HuH-7.5 (cell line): Measurements from ENCODE around the gene RASD1.
A peak's percentile ranks its signal among the peaks of the same experiment; 100 is the strongest.
"Not testable (repeated sequence)": the region's sequence is repeated elsewhere in the genome, so short reads cannot be mapped to it uniquely, and the experiment has no call there.

Source experiments
- DNase-seq: peaks from one replicate; pipeline ENCODE4 v3.0.0; 2011; ENCODE audit warnings: low spot score

RASD1 gene

GRCh38 chr17:17497065-17497844 is 1.1 kb upstream of the RASD1 start:
- DNase-seq: no peak

- no peak for DNase-seq
These were observed 533 bp downstream of the RASD1 start for GRCh38 chr17:17495536-17496188.

DNA sequence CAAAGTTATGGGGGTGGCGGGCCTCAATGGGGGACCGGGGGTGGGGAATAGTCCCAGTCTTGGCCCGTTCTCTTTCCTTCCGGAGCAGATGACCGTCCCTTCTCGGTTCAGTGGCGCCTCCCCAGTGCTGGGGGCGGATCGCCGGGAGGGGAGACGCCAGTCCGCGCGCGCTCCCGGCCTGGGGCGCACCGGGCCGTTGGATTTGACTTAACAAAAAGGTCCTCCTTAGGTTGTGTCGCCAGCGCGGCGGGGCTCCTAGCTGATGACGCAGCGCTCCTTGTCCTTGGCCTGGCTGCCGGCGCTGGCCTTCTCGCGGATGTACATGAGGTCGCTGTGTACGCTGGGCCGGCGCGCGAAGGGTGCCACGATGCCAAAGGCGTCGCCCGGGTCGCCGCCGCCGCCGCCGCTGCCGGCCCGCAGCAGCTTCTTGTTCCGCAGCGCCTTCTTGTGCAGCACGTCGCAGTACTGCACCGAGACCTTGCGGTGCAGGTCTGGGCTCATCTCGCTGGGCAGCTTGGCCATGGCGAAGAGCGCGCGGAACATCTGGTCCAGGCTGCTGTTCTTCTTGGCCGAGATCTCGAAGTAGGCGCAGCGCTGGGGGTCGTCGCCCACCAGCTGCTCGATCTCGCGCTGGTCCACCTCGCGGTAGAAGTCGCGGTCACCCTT is 1.2 kb downstream of the RASD1 start:
- DNase-seq: no peak

DNA sequence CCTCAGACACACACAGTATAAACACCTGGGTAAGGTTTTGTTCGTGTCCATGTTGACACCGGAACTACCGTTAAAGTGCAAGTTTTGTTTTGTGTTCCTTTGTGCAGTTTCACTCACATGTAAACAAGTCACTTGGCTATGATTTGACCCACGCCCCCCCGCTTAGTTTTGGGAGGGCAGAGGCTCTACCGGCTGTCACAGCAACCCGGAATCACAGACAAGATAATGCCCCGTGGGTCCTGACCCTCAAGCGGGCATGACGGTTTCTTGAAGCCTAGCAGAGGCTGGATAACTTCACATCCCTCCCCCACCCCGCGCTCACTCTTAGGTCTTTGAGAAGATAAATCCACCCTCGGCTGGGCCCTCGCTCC is 1.7 kb downstream of the RASD1 start:
- no peak for DNase-seq

DNA sequence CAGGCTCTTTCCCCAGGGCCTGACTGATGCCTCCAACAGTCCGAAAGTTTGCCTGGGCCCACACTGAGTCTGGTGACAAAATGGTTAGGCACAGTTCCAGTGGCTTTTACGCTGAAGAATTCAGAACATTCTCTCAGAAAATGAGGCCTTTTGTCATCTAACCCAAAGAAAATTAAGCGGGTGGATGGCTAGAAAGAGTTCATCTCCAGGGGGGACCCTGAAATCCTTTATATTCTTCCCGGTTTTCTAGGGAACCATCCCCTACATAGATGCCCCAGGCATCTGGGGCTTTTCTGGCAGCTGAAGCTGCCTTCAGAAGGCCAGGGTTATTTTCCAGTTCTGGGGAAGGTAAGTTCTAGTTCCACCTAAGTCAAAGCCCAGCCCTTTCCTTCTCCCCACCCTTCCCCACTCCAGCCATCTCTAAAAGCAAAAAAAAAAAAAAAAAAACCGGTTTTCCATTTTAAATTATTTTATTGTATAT is 2.2 kb downstream of the RASD1 start:
- no peak for DNase-seq

- DNase-seq: no peak
These were observed 2.8 kb downstream of the RASD1 start for GRCh38 chr17:17493249-17493985.

DNA sequence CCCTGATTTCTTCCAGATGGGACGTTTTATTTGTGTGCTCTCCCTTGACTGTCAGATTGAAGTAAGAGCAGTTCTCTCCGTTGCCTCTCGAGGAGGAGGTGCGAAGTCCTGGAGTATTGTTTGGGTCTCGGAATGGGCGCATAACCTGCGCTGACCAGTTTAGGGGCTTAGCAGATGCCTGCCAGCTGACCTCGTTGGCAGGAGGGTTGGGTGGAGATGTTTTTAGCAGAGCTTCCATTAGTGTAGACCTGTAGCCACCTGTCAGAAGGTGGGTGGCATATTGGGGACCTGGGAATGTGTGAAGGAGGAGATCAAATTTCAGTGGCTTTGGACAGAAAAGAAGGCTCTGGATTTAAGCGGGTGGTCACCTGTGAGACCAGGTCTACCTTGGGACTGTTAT is 3.6 kb downstream of the RASD1 start:
- no peak for DNase-seq

- DNase-seq: no peak
These were observed 4.1 kb downstream of the RASD1 start for GRCh38 chr17:17492085-17492484.

- DNase-seq: no peak
These were observed 4.6 kb downstream of the RASD1 start for GRCh38 chr17:17491546-17491988.

GRCh38 chr17:17491031-17491471 is 5.1 kb downstream of the RASD1 start:
- no peak for DNase-seq

DNA sequence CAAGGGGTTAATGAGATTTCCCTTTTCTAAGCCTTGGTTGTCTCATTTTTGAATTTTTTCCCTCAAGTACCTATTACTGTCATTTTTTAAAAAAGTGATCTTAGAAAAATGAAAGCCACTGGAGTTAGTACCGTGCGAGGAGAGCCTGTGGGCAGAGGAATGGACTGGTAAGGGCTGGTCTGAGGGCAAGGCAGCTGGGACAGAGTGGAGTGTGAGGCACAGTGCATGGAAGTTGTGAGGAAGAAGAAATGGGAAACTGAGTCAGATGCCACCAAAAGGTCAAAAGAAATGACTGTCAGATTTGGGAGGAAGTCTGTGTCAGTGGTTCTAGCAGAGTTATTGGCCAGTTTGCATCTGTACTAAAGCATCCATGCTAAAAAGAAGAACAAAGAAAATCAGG is 8.2 kb downstream of the RASD1 start:
- no peak for DNase-seq

DNA sequence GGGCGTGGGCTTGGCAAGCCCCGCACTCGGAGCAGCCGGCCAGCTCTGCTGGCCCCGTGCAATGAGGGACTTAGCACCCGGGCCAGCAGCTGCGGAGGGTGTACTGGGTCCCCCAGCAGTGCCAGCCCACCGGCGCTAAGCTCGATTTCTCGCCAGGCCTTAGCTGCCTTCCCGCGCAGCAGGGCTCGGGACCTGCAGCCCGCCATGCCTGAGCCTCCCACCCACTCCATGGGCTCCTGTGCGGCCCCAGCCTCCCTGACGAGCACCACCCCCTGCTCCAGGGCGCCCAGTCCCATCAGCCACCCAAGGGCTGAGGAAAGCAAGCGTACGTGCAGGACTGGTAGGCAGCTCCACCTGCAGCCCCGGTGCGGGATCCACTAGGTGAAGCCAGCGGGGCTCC is 9.8 kb downstream of the RASD1 start:
- not testable (repeated sequence) for DNase-seq

- no peak for DNase-seq
These were observed 10.8 kb downstream of the RASD1 start for GRCh38 chr17:17485420-17485819.

DNA sequence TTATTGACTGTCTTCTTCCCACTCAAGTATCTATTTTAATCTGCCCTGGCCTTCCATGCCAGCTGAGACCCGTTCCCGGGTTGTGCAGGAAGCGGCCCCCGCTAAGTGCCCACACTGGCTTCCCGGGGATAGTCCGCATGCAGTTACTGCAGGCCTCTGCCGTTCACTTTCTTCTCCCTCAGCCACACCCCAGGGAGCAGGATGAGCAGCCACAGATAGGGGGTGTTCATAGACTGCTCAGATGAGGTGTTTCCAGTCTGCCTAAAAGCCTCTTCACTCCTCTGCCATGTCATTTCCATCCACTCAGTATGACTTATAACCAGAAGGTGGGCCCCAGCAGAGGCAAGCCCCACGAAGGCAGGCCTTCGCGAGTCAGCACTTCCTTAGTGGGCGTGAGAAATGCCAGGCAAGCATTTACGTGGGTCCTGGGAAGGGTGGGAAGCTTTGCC is 11.7 kb downstream of the RASD1 start:
- no peak for DNase-seq

DNA sequence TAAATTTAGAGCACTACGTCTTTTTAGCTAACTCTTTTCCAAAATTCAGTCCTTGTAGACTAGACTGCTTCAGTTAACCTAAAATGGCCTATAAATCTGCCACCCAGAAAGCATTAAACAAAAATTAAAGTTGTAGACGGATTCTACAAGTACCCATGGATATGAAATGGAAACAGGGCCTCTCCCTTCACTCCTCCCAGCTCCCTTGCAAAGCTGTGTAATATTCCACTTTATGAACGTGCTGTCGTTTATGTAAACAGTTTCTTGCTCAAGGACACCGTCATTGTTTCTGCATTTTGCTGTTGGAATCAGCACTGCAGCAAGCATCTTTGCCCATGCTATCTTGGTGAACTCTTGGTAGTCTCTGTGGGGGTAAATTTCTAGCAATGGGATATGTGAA is 14.3 kb downstream of the RASD1 start:
- DNase-seq: no peak

- DNase-seq: no peak
These were observed 15.5 kb downstream of the RASD1 start for GRCh38 chr17:17480593-17481148.

- no peak for DNase-seq
These were observed 17.0 kb downstream of the RASD1 start for GRCh38 chr17:17479209-17479608.

DNA sequence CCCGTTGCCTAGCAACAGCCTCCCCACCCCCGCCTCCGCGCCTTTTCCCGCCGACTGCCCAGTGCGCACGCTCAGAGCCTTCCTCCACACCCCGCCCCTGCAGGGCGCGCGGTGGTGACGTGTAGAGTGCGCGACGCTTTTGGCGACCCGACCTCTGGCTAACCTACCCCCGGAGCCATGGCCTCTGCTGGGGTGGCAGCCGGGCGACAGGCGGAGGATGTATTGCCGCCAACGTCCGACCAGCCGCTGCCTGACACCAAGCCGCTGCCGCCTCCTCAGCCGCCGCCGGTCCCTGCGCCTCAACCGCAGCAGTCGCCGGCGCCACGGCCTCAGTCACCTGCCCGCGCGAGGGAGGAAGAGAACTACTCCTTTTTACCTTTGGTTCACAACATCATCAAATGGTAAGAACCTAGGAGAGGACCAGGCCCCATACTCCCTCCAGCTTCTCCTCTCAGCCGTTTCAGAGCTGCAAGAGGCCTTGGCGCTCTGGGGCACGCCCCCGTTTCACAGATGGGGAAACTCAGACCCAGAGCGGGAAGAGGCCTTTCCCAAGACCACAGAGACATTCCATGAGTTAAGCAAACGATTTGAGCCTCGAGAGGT is 19.2 kb downstream of the RASD1 start, which contains the start of gene MED9:
Gene MED9 (plus strand): TSS at position 136 of the 603 bp plus-strand sequence. CDS start 42 bp downstream, at position 178.
- peak; percentile 89 for DNase-seq

DNA sequence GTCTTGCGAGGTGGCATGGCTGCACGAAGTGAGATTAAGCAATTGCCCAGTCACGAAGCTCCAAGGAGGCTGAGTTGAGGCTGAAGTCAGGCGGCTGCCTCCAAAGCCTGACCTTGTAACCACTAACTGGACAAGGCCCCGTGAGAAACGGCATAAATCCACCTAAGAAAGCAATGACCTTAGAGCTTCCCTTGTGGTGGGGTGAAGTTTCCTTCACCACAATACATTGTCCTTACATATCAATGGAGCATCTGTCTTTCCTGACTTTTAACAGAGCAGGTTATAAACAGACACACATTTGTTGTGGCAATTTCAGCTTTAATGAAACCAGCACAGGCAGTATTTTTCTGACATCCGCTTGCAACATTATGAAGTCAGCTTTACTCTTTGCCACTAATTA is 21.9 kb downstream of the RASD1 start:
- DNase-seq: no peak

- no peak for DNase-seq
These were observed 23.8 kb downstream of the RASD1 start for GRCh38 chr17:17472333-17472920.

DNA sequence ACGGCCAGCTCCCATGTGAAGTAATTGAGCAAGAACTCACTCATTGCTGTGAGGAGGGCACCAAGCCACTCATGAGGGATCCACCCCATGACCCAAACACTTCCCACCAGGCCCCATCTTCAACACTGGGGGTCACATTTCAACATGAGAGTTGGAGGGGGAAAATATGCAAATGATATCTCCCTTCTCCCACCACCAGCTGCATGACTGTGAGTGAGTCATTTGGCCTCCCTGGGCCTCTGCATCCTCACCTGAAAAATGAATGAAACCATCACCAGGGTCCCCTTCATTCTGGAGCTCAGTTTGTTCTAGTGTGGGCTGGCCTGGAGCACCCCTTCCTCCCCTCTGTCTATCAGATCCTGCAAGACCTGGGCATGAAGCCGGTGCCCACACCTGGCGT is 26.2 kb downstream of the RASD1 start:
- no peak for DNase-seq
